GM12801 (cell line): Measurements from ENCODE around the gene RSPH6A.

Experiments
- TF ChIP-seq, protein P1 (sequence below): IDR thresholded peaks from one replicate; pipeline ENCODE4 v1.5.1; 2011; ENCODE audit warnings: control low read depth; ENCODE audit not compliant: insufficient read length; ENCODE audit errors: extremely low read depth

Gene RSPH6A

DNA sequence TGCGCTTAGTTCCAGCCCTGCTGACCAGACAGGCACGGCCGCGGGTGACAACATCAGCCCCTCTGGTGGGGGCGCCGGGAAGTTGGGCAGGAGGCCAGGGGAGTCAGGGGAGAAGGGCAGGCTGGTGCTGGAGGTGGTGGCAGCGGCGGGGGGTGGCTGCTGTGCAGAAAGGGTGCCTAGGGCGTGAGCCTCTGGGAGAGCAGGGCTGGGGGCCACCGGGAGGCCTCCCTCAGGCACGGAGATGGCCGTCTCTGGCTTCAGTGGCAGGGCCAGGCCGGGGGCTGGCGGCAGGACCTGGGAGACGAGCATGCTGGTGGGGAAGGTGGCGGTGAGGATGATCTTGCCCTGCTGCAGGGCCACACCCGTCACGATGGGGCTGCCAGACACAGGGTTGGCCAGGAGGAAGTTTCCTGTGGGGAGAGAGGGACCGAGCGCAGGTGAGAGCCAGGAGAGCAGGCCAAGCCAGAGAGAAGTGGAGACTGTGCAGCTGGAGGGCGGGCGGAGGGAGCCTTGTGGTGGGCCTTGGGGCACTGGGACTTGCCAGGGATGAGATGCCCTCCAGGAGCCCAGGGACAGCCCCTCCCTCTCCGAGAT lies 49.3 kb downstream of the RSPH6A start:
- TF ChIP-seq, protein P1, sequence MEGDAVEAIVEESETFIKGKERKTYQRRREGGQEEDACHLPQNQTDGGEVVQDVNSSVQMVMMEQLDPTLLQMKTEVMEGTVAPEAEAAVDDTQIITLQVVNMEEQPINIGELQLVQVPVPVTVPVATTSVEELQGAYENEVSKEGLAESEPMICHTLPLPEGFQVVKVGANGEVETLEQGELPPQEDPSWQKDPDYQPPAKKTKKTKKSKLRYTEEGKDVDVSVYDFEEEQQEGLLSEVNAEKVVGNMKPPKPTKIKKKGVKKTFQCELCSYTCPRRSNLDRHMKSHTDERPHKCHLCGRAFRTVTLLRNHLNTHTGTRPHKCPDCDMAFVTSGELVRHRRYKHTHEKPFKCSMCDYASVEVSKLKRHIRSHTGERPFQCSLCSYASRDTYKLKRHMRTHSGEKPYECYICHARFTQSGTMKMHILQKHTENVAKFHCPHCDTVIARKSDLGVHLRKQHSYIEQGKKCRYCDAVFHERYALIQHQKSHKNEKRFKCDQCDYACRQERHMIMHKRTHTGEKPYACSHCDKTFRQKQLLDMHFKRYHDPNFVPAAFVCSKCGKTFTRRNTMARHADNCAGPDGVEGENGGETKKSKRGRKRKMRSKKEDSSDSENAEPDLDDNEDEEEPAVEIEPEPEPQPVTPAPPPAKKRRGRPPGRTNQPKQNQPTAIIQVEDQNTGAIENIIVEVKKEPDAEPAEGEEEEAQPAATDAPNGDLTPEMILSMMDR = no peak

DNA sequence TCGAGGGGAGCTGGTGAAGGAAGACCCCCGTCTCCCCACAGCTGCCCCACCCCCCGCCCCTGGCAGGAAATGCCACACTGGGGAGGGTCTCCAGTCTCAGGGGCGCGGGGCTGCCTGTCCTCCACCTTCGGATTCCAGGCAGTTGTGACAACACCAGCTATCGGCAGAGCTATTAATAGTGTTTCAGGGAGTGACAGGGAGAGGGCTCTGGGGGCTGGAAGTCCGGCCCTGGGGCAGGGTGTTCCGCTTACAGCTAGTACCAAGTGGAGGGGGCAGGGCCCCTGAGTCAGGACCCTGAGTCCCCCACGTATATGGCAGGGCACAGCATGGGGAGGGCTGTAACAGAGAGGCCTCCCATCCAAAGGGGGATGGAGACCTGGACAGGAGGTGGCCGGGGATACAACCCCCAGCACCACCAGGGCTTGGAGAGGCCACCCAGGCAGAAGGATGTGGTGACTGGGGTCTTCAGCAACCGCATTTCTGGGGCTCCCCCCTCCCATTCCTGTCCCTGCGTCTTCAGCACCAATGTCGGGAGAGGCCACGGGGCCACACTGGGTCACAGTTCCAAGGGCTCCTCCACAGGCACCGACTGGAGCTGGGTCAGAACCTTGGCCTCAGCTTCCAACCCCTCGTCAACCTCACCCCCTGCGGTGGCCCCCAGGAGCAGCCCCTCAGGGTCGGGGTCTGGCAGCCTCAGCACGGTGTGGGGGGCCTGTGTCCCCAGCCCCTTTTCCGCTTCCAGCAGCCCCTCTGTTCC lies 50.0 kb downstream of the RSPH6A start:
- TF ChIP-seq, protein P1 = no peak

DNA sequence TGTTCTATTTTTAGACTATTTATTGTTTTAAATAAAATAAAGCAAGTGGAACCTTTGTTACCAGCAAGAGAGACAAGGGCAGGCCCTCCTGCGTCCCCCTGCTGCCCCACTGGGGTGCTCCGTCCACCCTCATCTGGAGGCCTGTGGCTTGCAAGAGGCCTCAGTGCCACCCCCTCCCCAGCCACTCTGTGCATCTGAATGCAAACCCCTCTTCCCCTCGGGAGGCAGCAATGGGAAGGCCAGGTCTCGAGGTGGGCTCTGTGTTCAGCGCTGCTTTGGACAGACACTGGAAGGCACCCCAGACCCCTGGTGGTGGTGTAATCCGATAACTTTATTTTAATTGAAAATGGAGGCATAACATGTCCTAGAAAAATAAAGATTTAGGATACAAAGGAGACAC lies 50.6 kb downstream of the RSPH6A start:
- TF ChIP-seq, protein P1 = no peak

DNA sequence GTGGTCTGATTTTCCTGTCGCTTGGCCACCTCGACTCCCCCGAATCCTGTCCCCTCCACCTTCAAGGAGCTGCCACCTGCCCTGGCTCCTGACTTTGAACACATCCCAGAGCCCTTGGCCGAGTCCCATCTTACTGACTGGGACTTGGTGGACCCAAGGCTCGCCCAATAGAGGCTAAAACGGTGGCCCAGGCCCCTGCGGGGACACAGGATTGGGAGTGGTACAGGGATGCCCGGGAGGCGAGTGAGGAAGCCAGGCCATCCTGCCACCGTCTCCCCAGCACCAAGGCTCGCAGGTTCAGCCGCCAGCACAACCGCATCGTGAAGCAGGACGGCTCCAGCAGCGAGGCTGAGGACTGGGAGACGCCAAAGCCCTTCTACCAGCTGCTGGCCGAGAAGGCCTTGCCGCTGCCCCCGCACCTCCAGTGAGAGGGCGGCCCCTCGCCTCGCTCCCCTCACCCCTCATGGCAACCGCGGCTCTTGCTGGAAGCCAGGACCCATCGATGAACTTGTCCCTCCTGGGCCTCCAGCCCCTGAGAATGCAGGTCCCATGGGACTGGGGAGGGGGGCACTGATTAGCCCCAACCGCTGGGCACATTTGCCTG lies 51.3 kb downstream of the RSPH6A start:
- TF ChIP-seq, protein P1 = no peak

DNA sequence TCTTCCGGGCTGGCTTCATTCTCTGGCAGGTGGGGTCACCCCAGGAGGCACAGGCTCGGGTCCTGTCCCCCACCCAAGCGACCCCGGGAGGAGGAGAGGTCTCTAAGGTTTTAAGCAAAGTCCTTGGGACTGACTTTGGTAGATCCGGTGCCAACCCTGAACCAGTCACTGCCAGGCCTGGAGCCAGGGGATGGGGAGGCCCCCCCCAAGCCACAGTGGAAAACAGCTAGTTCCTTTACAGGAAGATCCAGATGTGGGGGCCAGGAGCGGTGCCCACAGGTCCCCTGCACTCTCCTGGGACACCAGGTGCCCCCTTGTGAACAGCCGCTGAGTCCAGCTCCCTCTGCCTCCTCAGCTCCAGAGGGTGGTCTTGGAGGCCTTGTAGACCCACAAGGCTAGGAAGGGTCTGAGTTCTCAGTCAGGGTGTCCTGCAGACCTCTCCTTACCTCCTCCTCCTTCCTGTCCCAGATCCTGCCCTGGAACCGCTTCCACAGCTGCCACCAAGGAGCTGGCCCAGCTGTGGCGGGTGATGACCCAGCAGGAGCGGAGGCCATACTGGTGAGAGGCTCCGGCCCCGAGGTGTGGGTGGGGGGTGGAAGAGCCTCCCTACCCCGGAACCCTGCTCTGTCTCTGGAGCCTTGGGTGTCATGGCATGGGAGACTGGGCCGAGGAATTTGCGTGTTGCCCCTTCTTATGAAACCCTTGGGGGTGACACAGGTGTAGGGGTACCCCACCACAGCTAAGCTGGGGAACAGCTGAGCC lies 52.1 kb downstream of the RSPH6A start:
- TF ChIP-seq, protein P1 = no peak

DNA sequence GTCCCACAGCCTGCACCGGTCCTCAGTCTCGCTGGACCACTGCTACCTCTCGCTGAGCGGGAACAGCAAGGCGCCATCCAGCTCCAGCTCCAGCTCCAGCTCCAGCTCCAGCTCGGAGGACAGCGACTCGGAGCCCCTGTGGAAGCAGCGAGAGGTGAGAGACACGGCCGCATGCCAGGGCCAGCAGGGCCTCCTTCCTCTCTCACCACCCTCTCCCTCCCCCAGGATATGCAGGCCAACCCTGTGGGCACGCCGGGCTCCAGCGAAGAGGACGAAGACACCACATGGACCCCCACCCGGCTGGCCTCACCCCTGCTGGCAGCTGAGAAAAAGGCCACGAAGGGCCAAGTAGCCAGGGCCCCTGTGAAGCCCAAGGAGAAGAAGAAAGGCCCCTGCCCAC lies 53.4 kb downstream of the RSPH6A start:
- TF ChIP-seq, protein P1 = no peak

DNA sequence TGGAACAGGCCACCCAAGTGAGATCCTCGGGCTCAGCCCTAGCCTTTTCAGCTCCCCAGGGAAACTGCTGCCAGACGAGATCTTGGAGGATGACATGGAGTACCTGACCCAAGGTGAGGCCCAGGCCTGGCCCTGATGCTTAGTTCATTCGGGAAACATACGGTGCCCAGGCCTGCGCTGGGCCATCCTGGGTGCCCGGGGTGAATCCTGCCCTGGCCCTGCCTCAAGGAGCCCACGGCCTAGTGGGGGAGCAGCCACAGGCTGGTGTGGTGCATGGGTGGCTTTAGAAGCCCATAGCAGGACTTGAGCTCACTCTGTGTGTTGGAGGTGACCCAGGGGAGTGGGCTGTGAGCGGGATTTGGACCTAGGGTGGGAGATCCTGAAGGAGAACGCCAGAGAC lies 56.2 kb downstream of the RSPH6A start:
- TF ChIP-seq, protein P1 = no peak
